Spleen (tissue), 7 donors: ENCODE results near the gene SYNPO.

ENCODE experiments used
- CTCF ChIP-seq, 11 experiments: fragments of 200-600 bp in 7 of 11; fragments of 450-650 bp in 4 of 11; sonication (generic) in 4 of 11; IDR thresholded peaks in 8 of 11; conservative IDR thresholded peaks in 3 of 11; 1 replicate in 7 of 11; 2 replicates in 4 of 11; pipeline versions ENCODE4 v1.4.0 to v1.8.0; 2016 to 2021; ENCODE audit warnings: antibody characterized with exemption in 11 of 11, inconsistent platforms in 4 of 11, mild to moderate bottlenecking in 1 of 11
- POLR2A ChIP-seq, 3 donors: fragments of 450-650 bp; IDR thresholded peaks; one replicate each; pipeline ENCODE4 v1.5.1; 2017; ENCODE audit warnings: antibody characterized with exemption in 3 of 3, mild to moderate bottlenecking in 1 of 3
- donor health status: DM: no; HTN: no; CAD: no; lungs with moderate emphysema.
- donor health status: DM: no; HTN: no; CAD: no.
- donor health status: DM: no; HTN: no; CAD: no.

DNA sequence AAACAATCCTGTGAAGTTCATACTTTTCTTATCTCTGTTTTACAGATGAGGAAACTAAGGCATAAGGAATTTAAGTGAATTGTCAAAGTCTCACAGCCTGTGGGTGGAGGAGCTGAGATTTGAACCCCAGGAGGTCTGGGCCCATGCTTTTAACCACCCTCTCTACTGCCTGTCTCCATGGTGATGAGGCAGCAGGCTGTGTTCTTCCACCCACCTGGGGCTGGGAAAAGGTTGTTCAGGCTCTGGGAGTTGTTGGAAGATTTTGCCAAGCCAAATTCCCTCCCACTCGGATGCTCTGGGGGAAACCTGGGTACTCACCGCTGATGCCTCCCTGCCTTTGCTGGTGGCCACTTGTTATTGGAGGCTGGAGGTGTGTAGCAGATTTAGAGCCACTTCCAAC is 18.3 kb upstream of the SYNPO start:
- no peak for TF ChIP-seq CTCF (IDR thresholded peaks at IDR 0.05 in 8 of 11, conservative IDR thresholded peaks at IDR 0.05 in 3 of 11)
- no peak for TF ChIP-seq POLR2A (IDR thresholded peaks at IDR 0.05)
